GM10266 (cell line): ENCODE results near the gene NUP37.

ENCODE experiments used
- DNase-seq: peaks from one replicate; pipeline ENCODE4 v3.0.0; 2012; ENCODE audit errors: extremely low spot score
- CTCF ChIP-seq: IDR thresholded peaks from 2 replicates; pipeline ENCODE4 v1.5.1; 2012; ENCODE audit warnings: mild to moderate bottlenecking, low read depth; ENCODE audit not compliant: control insufficient read depth, insufficient read depth; ENCODE audit errors: missing control alignments

Gene NUP37

GRCh38 chr12:102120886-102121285 lies 972 bp upstream of the NUP37 start:
- no peak for TF ChIP-seq CTCF
- peak; percentile 9 for DNase-seq

GRCh38 chr12:102120564-102120873 lies 605 bp upstream of the NUP37 start:
- DNase-seq, result peak; percentile 7

GRCh38 chr12:102118874-102119273 lies 1.0 kb downstream of the NUP37 start:
- TF ChIP-seq CTCF, result no peak
- DNase-seq, result no peak

More at GRCh38 chr12:102120564-102120873, 605 bp upstream of the NUP37 start:
- no peak for TF ChIP-seq CTCF

GRCh38 chr12:102116392-102116791 lies 3.5 kb downstream of the NUP37 start:
- TF ChIP-seq CTCF, result no peak
- no peak for DNase-seq

GRCh38 chr12:102114212-102114611 lies 5.7 kb downstream of the NUP37 start:
- TF ChIP-seq CTCF, result no peak
- no peak for DNase-seq

GRCh38 chr12:102110782-102111181 lies 9.1 kb downstream of the NUP37 start:
- TF ChIP-seq CTCF, result no peak
- no peak for DNase-seq

- TF ChIP-seq CTCF, result no peak
- no peak for DNase-seq
These were observed 11.9 kb downstream of the NUP37 start for GRCh38 chr12:102107970-102108369.
